Prostate gland (tissue), 2 donors: ENCODE data around the gene SNAI3.

ENCODE experiments used
- CTCF ChIP-seq, 4 experiments: fragments of 200-600 bp in 2 of 4; fragments of 450-650 bp in 2 of 4; sonication (generic) in 2 of 4; IDR thresholded peaks; 1 replicate in 3 of 4; 2 replicates in 1 of 4; pipeline ENCODE4 v1.5.1; 2016 to 2019; ENCODE audit warnings: antibody characterized with exemption in 4 of 4, mild to moderate bottlenecking in 2 of 4, moderate library complexity in 2 of 4
- POLR2A ChIP-seq: fragments of 450-650 bp; IDR thresholded peaks from one replicate; pipeline ENCODE4 v1.6.1; 2016; ENCODE audit warnings: antibody characterized with exemption, mild to moderate bottlenecking
- POLR2AphosphoS5 ChIP-seq: sonication (generic); formaldehyde crosslinking; IDR thresholded peaks from one replicate; pipeline ENCODE4 v1.6.1; 2017; ENCODE audit warnings: antibody characterized with exemption

- TF ChIP-seq CTCF (IDR thresholded peaks at IDR 0.05) = no peak
- no peak for TF ChIP-seq POLR2A
- no peak for TF ChIP-seq POLR2AphosphoS5
Observed at GRCh38 chr16:88645941-88646340, 40.4 kb downstream of the SNAI3 start.
